Measurements from ENCODE around the gene BAIAP2. TPM values are rescaled to one million over a fixed set of nuclear protein-coding genes. Genes with fewer than 3 reads are reported as not detected.

BAIAP2 gene
- total and polyA plus RNA-seq, 10 donors: 2.8 to 33.2 (median 17.8) TPM

- peaks cover 0 to 40% (median 1%) of the 10 kb centered on the region in 6 donors for H3K36me3 ChIP-seq
- H3K27ac ChIP-seq: no peak overlapping the region
- peaks cover 0 to 22% (median 0%) of the 10 kb centered on the region in 7 donors for H3K27me3 ChIP-seq (replicated peaks in 1 of 7)
- H3K4me1 ChIP-seq: peaks cover 9 to 60% (median 36%) of the 10 kb centered on the region in 6 donors
- no peak overlapping the region for H3K4me3 ChIP-seq
- no peak for TF ChIP-seq POLR2A (IDR thresholded peaks at IDR 0.05)
- no peak for TF ChIP-seq CTCF (IDR thresholded peaks at IDR 0.05 in 8 of 11, conservative IDR thresholded peaks at IDR 0.05 in 3 of 11)
- no peak for TF ChIP-seq POLR2AphosphoS5 (IDR thresholded peaks at IDR 0.05)
- H3K9me3 ChIP-seq: no peaks in the 10 kb centered on the region
- no peak for DNase-seq
- WGBS, 5 donors: 89 to 94% (median 93%) methylated on average over 9 to 10 of the region's 10 CpGs
- intact Hi-C loops (cut with DNase I; ENCODE audit: low total_unique reads): no loop called here
Observed at GRCh38 chr17:81100668-81101067, 65.7 kb downstream of the BAIAP2 start.

- Histone ChIP-seq H3K27me3 (replicated peaks in 1 of 7) (peaks cover 0 to 22% (median 0%) of the 10 kb centered on the region in 7 donors), H3K4me1 (peaks cover 5 to 49% (median 29%) of the 10 kb centered on the region in 6 donors), H3K4me3 (no peak overlapping the region), H3K27ac (no peak overlapping the region), H3K9me3 (no peaks in the 10 kb centered on the region), H3K36me3 (peaks cover 0 to 51% (median 1%) of the 10 kb centered on the region in 6 donors)
- intact Hi-C loops (cut with DNase I; ENCODE audit: low total_unique reads): no loop called here
- peak; percentile 98 for DNase-seq
- 14 to 72% (median 39%) methylated on average over 9 to 33 of the region's 33 CpGs for WGBS, 5 donors
- TF ChIP-seq POLR2AphosphoS5 (IDR thresholded peaks at IDR 0.05) (peak; percentile 69 to 87 (median 75)), POLR2A (IDR thresholded peaks at IDR 0.05) (no peak), CTCF (IDR thresholded peaks at IDR 0.05 in 8 of 11, conservative IDR thresholded peaks at IDR 0.05 in 3 of 11) (peak; percentile 99 to 100 (median 100))
Observed at GRCh38 chr17:81101614-81102306, 66.8 kb downstream of the BAIAP2 start.

GRCh38 chr17:81102352-81102751 lies 67.4 kb downstream of the BAIAP2 start:
- WGBS, 5 donors: 74 to 86% (median 75%) methylated on average over 12 of the region's 12 CpGs
- no peak for DNase-seq
- Histone ChIP-seq H3K9me3 (no peaks in the 10 kb centered on the region), H3K27ac (no peak overlapping the region), H3K36me3 (peaks cover 0 to 56% (median 1%) of the 10 kb centered on the region in 6 donors), H3K4me3 (no peak overlapping the region), H3K4me1 (peaks cover under 1 to 43% (median 23%) of the 10 kb centered on the region in 6 donors), H3K27me3 (replicated peaks in 1 of 7) (peaks cover 0 to 18% (median 0%) of the 10 kb centered on the region in 7 donors)
- no peak for TF ChIP-seq CTCF (IDR thresholded peaks at IDR 0.05 in 8 of 11, conservative IDR thresholded peaks at IDR 0.05 in 3 of 11)
- TF ChIP-seq POLR2A (IDR thresholded peaks at IDR 0.05): no peak
- no peak for TF ChIP-seq POLR2AphosphoS5 (IDR thresholded peaks at IDR 0.05)
- intact Hi-C loops (cut with DNase I; ENCODE audit: low total_unique reads): no loop called here

- no peak overlapping the region for H3K4me3 ChIP-seq
- no peak for TF ChIP-seq POLR2AphosphoS5 (IDR thresholded peaks at IDR 0.05)
- TF ChIP-seq CTCF (IDR thresholded peaks at IDR 0.05 in 8 of 11, conservative IDR thresholded peaks at IDR 0.05 in 3 of 11): no peak
- no peak for TF ChIP-seq POLR2A (IDR thresholded peaks at IDR 0.05)
- H3K36me3 ChIP-seq: peaks cover 0 to 57% (median 1%) of the 10 kb centered on the region in 6 donors
- no peak for DNase-seq
- H3K4me1 ChIP-seq: peaks cover 0 to 37% (median 19%) of the 10 kb centered on the region in 6 donors
- no peaks in the 10 kb centered on the region for H3K9me3 ChIP-seq
- intact Hi-C loops (cut with DNase I; ENCODE audit: low total_unique reads): no loop called here
- no peak overlapping the region for H3K27ac ChIP-seq
- peaks cover 0 to 13% (median 0%) of the 10 kb centered on the region in 7 donors for H3K27me3 ChIP-seq (replicated peaks in 1 of 7)
- WGBS, 5 donors: 71 to 93% (median 84%) methylated on average over 10 to 17 of the region's 17 CpGs
Observed at GRCh38 chr17:81102869-81103268, 67.9 kb downstream of the BAIAP2 start.
